HepG2 (cell line): ENCODE data around the gene UBB. TPM values are rescaled to one million over a fixed set of nuclear protein-coding genes. Genes with fewer than 3 reads are reported as not detected.
"Not testable (repeated sequence)": the region's sequence is repeated elsewhere in the genome, so short reads cannot be mapped to it uniquely, and the experiment has no call there.

Source experiments
- ATAC-seq: fragments of 200-7000 bp; cut with Tn5 transposase; 3 replicates; pipeline ENCODE4 v1.9.1; 2020; ENCODE audit warnings: mild to moderate bottlenecking, moderate library complexity
- BruUV-seq: library from RNA; stranded (reverse); fragments of 400-500 nt; replicated peaks from 2 replicates; lab custom pipeline; 2021; lab: Mats Ljungman, UMichigan
- CTCF ChIA-PET: fragments of 300-600 bp; formaldehyde crosslinking; extraction: SDS; loops from one replicate; lab custom pipeline; 2021; ENCODE audit warnings: low total read pairs, inconsistent platforms, low intra/inter-chr PET ratio; lab: Yijun Ruan, JAX
- POLR2A ChIA-PET: fragments of 350-600 bp; sonication (Branson Sonifier 250); formaldehyde crosslinking; loops from one replicate; lab custom pipeline; 2020; ENCODE audit warnings: antibody characterized with exemption, inconsistent platforms; lab: Yijun Ruan, JAX
- DNase-seq: peaks from one replicate; pipeline ENCODE4 v3.0.0-alpha.2; 2015; ENCODE audit warnings: low spot score
- FAIRE-seq: peaks from 3 replicates; lab custom pipeline; 2011; peaks lifted over from hg19 to GRCh38; lab: Jason Lieb, UNC
- H2AFZ ChIP-seq: one replicate; pipeline ENCODE4 v1.6.1; 2011; ENCODE audit warnings: low read length, inconsistent platforms
- H3K27ac ChIP-seq: fragments of 300-600 bp; 3 replicates; pipeline ENCODE4 v1.8.0; 2011; ENCODE audit warnings: mixed run types, mild to moderate bottlenecking, mixed read lengths, low read length, inconsistent platforms; ENCODE audit not compliant: insufficient read depth; ENCODE audit errors: extremely low read length
- H3K27me3 ChIP-seq, 2 experiments: fragments of 200-600 bp in 1 of 2; 2 replicates in 1 of 2; 3 replicates in 1 of 2; pipeline versions ENCODE4 v1.6.0 to v1.8.0; 2011; ENCODE audit warnings: low read length in 2 of 2, mild to moderate bottlenecking in 2 of 2, moderate library complexity in 2 of 2, inconsistent platforms in 1 of 2; ENCODE audit not compliant: insufficient read depth in 2 of 2, control insufficient read depth in 1 of 2
- H3K36me3 ChIP-seq, 2 experiments: fragments of 200-600 bp in 1 of 2; replicated peaks in 1 of 2; 2 replicates in 1 of 2; 3 replicates in 1 of 2; pipeline versions ENCODE4 v1.5.1 to v1.8.0; 2011; ENCODE audit warnings: low read length in 2 of 2, inconsistent platforms in 1 of 2; ENCODE audit not compliant: insufficient read depth in 2 of 2, control insufficient read depth in 1 of 2
- H3K4me1 ChIP-seq: 2 replicates; pipeline ENCODE4 v1.5.1; 2012; ENCODE audit warnings: low read length, inconsistent platforms; ENCODE audit not compliant: insufficient read depth
- H3K4me2 ChIP-seq: 2 replicates; pipeline ENCODE4 v1.6.0; 2011; ENCODE audit warnings: low read depth, low read length, inconsistent platforms
- H3K4me3 ChIP-seq, 3 experiments: fragments of 200-600 bp in 1 of 3; sonication (generic), shearing (Covaris generic) in 1 of 3; replicated peaks in 1 of 3; 2 replicates each; pipeline ENCODE4 v1.5.1; 2011 to 2016; ENCODE audit warnings: low read length in 3 of 3, inconsistent platforms in 2 of 3, low read depth in 2 of 3, mild to moderate bottlenecking in 2 of 3, control low read depth in 1 of 3, mixed read lengths in 1 of 3; ENCODE audit not compliant: insufficient read depth in 1 of 3
- H3K79me2 ChIP-seq: one replicate; pipeline ENCODE4 v1.6.1; 2011; ENCODE audit warnings: low read length, inconsistent platforms; ENCODE audit not compliant: insufficient read depth
- H3K9ac ChIP-seq: 2 replicates; pipeline ENCODE4 v1.6.0; 2011; ENCODE audit warnings: mild to moderate bottlenecking, low read depth, low read length, inconsistent platforms; ENCODE audit not compliant: insufficient read depth
- H3K9me3 ChIP-seq: 2 replicates; pipeline ENCODE4 v1.5.1; 2012; ENCODE audit warnings: mild to moderate bottlenecking, low read length
- H4K20me1 ChIP-seq: 2 replicates; pipeline ENCODE4 v1.6.0; 2011; ENCODE audit warnings: inconsistent platforms, mild to moderate bottlenecking, low read length, moderate library complexity; ENCODE audit not compliant: insufficient read depth
- ADNP ChIP-seq: sonication (generic); formaldehyde crosslinking; IDR thresholded peaks from 2 replicates; pipeline ENCODE4 v1.4.0; 2020; ENCODE audit warnings: missing genetic modification reagents
- ARNT ChIP-seq: fragments of 450-650 bp; IDR thresholded peaks from 2 replicates; pipeline ENCODE4 v1.6.1; 2017
- CENPBD1 ChIP-seq: sonication (generic); formaldehyde crosslinking; IDR thresholded peaks from 2 replicates; pipeline ENCODE4 v1.8.0; 2022; ENCODE audit warnings: missing genetic modification reagents, low read depth, mild to moderate bottlenecking, borderline replicate concordance
- DMAP1 ChIP-seq: IDR thresholded peaks from 2 replicates; pipeline ENCODE4 v1.6.1; 2016
- ETS1 ChIP-seq: sonication (generic); formaldehyde crosslinking; IDR thresholded peaks from 2 replicates; pipeline ENCODE4 v1.4.0; 2020; ENCODE audit warnings: missing genetic modification reagents
- GABPA ChIP-seq, 2 experiments: IDR thresholded peaks; 2 replicates each; pipeline ENCODE4 v1.6.1; 2011 to 2016; ENCODE audit warnings: low read depth in 2 of 2, low read length in 1 of 2, missing biosample characterization in 1 of 2, missing genetic modification characterization in 1 of 2
- HHEX ChIP-seq: IDR thresholded peaks from 2 replicates; pipeline ENCODE4 v1.6.1; 2016; ENCODE audit warnings: control low read depth
- HNRNPL ChIP-seq: fragments of 200-400 bp; formaldehyde crosslinking; IDR thresholded peaks from 2 replicates; pipeline ENCODE4 v1.6.1; 2017; ENCODE audit warnings: mild to moderate bottlenecking, low read depth, low read length
- NFKBIZ ChIP-seq: IDR thresholded peaks from 2 replicates; pipeline ENCODE4 v1.6.1; 2018; ENCODE audit warnings: missing genetic modification reagents, missing compliant biosample characterization
- ZNF547 ChIP-seq: sonication (generic); formaldehyde crosslinking; IDR thresholded peaks from 2 replicates; pipeline ENCODE4 v1.5.1; 2020; ENCODE audit warnings: mild to moderate bottlenecking, missing genetic modification reagents
- ZNF550 ChIP-seq: sonication (generic); formaldehyde crosslinking; IDR thresholded peaks from 2 replicates; pipeline ENCODE4 v1.4.0; 2020; ENCODE audit warnings: mild to moderate bottlenecking, missing genetic modification reagents, borderline replicate concordance
- ZNF75D ChIP-seq: sonication (generic); formaldehyde crosslinking; IDR thresholded peaks from 2 replicates; pipeline ENCODE4 v1.8.1; 2023; ENCODE audit warnings: missing genetic modification reagents, mild to moderate bottlenecking, borderline replicate concordance
- WGBS: methylation state at CpG from one replicate; pipeline ENCODE4 v1.1.6; 2017; ENCODE audit warnings: low lambda C conversion rate; 5-methylcytosine and 5-hydroxymethylcytosine counted together
- in situ Hi-C: cut with HindIII; loops from 2 replicates; pipeline ENCODE4 v1.10.0; 2017; ENCODE audit warnings: low pct_unique_long_range_greater_than_20kb; ENCODE audit not compliant: extremely low pct_ligation_motif_present
- intact Hi-C: fragments of 100-400 bp; cut with micrococcal nuclease; formaldehyde crosslinking; loops from one replicate; pipeline ENCODE4 v1.10.0; 2022; ENCODE audit not compliant: unreplicated experiment
- polyA plus RNA-seq, 8 experiments: library from polyadenylated mRNA; depleted of rRNA in 3 of 8; stranded (reverse) in 7 of 8; unstranded in 1 of 8; fragments of >200 nt; fragmentation: Illumina TruSeq in 4 of 8; extraction: Trizol in 4 of 8; gene quantifications; 2 replicates each; pipeline versions ENCODE4 v1.2.1 to v1.2.3, GENCODE V29; 2011 to 2016; ENCODE audit warnings: low read depth in 4 of 8, missing spikeins in 1 of 8, mixed read lengths in 1 of 8; ENCODE audit not compliant: insufficient read depth in 1 of 8
- total RNA-seq, 5 experiments: library from RNA; depleted of rRNA; stranded (reverse); fragments of >200 nt; fragmentation: Illumina TruSeq; extraction: Trizol; gene quantifications; 2 replicates each; pipeline ENCODE4 v1.2.3, GENCODE V29; 2016; ENCODE audit warnings: low read depth in 1 of 5
- TF ChIP-seq, protein P1 (sequence below): sonication (generic); formaldehyde crosslinking; IDR thresholded peaks from 2 replicates; pipeline ENCODE4 v1.4.0; 2020; ENCODE audit warnings: mild to moderate bottlenecking, missing genetic modification reagents
- TF ChIP-seq, protein P2 (sequence below): sonication (generic); formaldehyde crosslinking; IDR thresholded peaks from 2 replicates; pipeline ENCODE4 v1.4.0; 2020; ENCODE audit warnings: missing genetic modification reagents
- TF ChIP-seq, protein P3 (sequence below): IDR thresholded peaks from 2 replicates; pipeline ENCODE4 v1.6.1; 2016; ENCODE audit warnings: missing compliant biosample characterization, missing genetic modification reagents, borderline replicate concordance

The UBB gene
- total and polyA plus RNA-seq, 2 of the 13 experiments (the other 11 are each of a cell fraction or from before 2014, with no cell fraction given), result 1,130 to 2,066 TPM

DNA sequence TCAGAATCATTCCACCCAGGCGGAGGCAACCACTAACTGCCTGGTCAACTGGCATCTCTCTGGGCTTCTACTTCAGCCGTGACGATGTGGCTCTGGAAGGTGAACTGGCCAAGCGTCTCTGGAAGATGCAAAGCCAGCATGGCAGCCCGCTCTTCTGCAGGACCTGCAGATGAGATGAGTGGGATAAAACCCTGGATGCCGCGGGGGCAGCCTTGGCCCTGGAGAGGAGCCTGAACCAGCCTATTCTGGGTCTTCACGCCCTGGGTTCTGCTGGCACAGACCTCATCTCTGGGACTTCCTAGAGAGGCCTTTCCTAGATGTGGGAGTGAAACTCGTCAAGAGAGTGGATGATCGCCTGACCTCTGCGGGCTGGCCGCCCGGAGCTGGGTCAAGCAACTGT lies 10.6 kb downstream of the UBB start:
- Histone ChIP-seq H3K27me3 (no peaks in the 10 kb centered on the region), H3K9me3 (no peaks in the 10 kb centered on the region), H2AFZ (no peak overlapping the region), H3K27ac (no peak overlapping the region), H3K4me3 (no peak overlapping the region), H4K20me1 (no peaks in the 10 kb centered on the region), H3K79me2 (no peaks in the 10 kb centered on the region), H3K4me1 (peaks cover 15% of the 10 kb centered on the region), H3K36me3 (no peaks in the 10 kb centered on the region), H3K9ac (no peak overlapping the region)
- POLR2A ChIA-PET, result no interaction called here
- CTCF ChIA-PET, result no interaction called here
- 98% methylated on average over 9 of the region's 13 CpGs for WGBS
- ATAC-seq, result no peak
- no peak for DNase-seq
- in situ Hi-C loops, result no loop called here
- TF ChIP-seq HHEX (CRISPR knock-in tag) (no peak), ETS1 (no peak), ZNF547 (CRISPR knock-in tag) (no peak), ZNF75D (no peak), HNRNPL (no peak), CENPBD1 (no peak), DMAP1 (CRISPR knock-in tag) (no peak), ARNT (no peak), ADNP (CRISPR knock-in tag) (no peak), NFKBIZ (CRISPR knock-in tag) (no peak), GABPA (IDR thresholded peaks at IDR 0.05; ENCODE audit: low read depth, low read length) (no peak), GABPA (CRISPR knock-in tag; IDR thresholded peaks at IDR 0.05; ENCODE audit: low read depth) (no peak), ZNF550 (no peak)
- TF ChIP-seq, protein P1, sequence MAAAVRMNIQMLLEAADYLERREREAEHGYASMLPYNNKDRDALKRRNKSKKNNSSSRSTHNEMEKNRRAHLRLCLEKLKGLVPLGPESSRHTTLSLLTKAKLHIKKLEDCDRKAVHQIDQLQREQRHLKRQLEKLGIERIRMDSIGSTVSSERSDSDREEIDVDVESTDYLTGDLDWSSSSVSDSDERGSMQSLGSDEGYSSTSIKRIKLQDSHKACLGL (CRISPR knock-in tag), result no peak
- TF ChIP-seq, protein P2, sequence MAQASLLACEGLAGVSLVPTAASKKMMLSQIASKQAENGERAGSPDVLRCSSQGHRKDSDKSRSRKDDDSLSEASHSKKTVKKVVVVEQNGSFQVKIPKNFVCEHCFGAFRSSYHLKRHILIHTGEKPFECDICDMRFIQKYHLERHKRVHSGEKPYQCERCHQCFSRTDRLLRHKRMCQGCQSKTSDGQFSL (CRISPR knock-in tag), result no peak
- TF ChIP-seq, protein P3, sequence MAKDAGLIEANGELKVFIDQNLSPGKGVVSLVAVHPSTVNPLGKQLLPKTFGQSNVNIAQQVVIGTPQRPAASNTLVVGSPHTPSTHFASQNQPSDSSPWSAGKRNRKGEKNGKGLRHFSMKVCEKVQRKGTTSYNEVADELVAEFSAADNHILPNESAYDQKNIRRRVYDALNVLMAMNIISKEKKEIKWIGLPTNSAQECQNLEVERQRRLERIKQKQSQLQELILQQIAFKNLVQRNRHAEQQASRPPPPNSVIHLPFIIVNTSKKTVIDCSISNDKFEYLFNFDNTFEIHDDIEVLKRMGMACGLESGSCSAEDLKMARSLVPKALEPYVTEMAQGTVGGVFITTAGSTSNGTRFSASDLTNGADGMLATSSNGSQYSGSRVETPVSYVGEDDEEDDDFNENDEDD, result no peak
- TF ChIP-seq, all 625 proteins: peak for 0
- intact Hi-C loops, result no loop called here
- no TSS peak for BruUV-seq
- no peak overlapping the region for H3K4me2 ChIP-seq
- FAIRE-seq, result no peak

- DNase-seq, CTCF ChIA-PET, H3K9me3 ChIP-seq, H3K4me2 ChIP-seq, H3K27ac ChIP-seq, BruUV-seq, H3K36me3 ChIP-seq, FAIRE-seq, H3K9ac ChIP-seq, in situ Hi-C loops, H4K20me1 ChIP-seq, ATAC-seq, intact Hi-C loops, H3K79me2 ChIP-seq, H2AFZ ChIP-seq, H3K27me3 ChIP-seq, H3K4me3 ChIP-seq: not testable (repeated sequence)
- POLR2A ChIA-PET, result interaction anchor here (0.6 to 1.4 kb wide), 2 partner anchors 12 to 40 kb away, joined by 3 to 4 read pairs; partner anchors contain the start of gene UBB
- 95% methylated on average over 11 of the region's 11 CpGs for WGBS
- peaks cover 24% of the 10 kb centered on the region for H3K4me1 ChIP-seq
These were observed 11.6 kb downstream of the UBB start for GRCh38 chr17:16392491-16392890.
